ENCODE measurements around the gene THRB.

THRB gene

GRCh38 chr3:24342275-24342674 lies 152.4 kb downstream of the THRB start:
- Histone ChIP-seq H3K36me3 (ENCODE audit: control insufficient read depth, insufficient read depth, low read length) (no peaks in the 10 kb centered on the region), H3K79me2 (no peaks in the 10 kb centered on the region), H3K4me1 (no peaks in the 10 kb centered on the region), H3K9ac (no peak overlapping the region), H3K9me3 (ENCODE audit: control insufficient read depth, low read length) (no peaks in the 10 kb centered on the region), H3K27ac (no peak overlapping the region), H2AFZ (no peak overlapping the region), H3K4me3 (ENCODE audit: low read depth, low read length) (no peak overlapping the region), H3K27me3 (ENCODE audit: control insufficient read depth, insufficient read depth, low read length) (no peaks in the 10 kb centered on the region), H3K4me2 (ENCODE audit: low read length) (no peak overlapping the region)
- TF ChIP-seq CTCF (IDR thresholded peaks at IDR 0.05) = no peak

DNA sequence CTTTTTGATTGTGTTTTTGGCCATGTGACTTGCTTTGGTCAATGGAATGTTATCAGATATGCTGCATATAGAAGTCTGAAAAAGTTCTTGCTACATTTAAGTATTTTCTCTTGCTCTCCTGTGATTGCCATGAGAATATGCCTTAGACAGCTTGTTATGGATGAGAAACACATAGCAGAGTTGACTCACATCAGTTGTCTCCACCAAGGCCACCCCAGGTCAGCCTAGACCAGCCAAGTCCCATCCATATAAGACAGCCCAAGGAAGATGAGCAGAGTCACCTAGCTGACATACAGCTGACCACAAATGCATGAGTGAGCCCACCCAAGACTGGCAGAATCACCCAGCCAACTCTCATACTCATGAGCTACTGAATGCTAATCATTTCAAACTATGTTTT lies 153.0 kb downstream of the THRB start:
- Histone ChIP-seq H2AFZ (no peak overlapping the region), H3K4me1 (no peaks in the 10 kb centered on the region), H3K9ac (no peak overlapping the region), H3K27me3 (ENCODE audit: control insufficient read depth, insufficient read depth, low read length) (no peaks in the 10 kb centered on the region), H3K27ac (no peak overlapping the region), H3K4me2 (ENCODE audit: low read length) (no peak overlapping the region), H3K79me2 (no peaks in the 10 kb centered on the region), H3K9me3 (ENCODE audit: control insufficient read depth, low read length) (no peaks in the 10 kb centered on the region), H3K4me3 (ENCODE audit: low read depth, low read length) (no peak overlapping the region), H3K36me3 (ENCODE audit: control insufficient read depth, insufficient read depth, low read length) (no peaks in the 10 kb centered on the region)
- no peak for TF ChIP-seq CTCF (IDR thresholded peaks at IDR 0.05)

DNA sequence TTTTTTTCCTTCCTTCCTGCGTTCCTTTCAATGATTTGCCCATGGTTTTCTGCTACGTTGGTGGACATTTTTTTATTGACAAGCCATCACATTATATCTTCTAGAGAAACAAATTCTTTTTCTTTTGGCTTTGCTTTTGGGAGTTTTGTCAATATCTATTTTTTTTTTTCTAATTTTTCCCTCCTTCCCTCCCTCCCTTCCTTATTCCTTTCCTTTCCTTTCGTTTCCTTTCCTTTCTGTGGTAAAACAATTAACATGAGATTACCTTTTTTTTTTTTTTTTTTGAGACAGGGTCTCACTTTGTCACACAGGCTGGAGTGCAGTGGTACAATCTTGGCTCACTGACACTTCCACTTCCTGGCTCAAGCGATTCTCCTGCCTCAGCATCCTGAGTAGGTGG lies 153.7 kb downstream of the THRB start:
- no peaks in the 10 kb centered on the region for H3K4me1 ChIP-seq
- H3K9me3 ChIP-seq (ENCODE audit: control insufficient read depth, low read length) = no peaks in the 10 kb centered on the region
- no peaks in the 10 kb centered on the region for H3K36me3 ChIP-seq (ENCODE audit: control insufficient read depth, insufficient read depth, low read length)
- no peaks in the 10 kb centered on the region for H3K79me2 ChIP-seq
- H3K27ac ChIP-seq = no peak overlapping the region
- no peak overlapping the region for H3K4me2 ChIP-seq (ENCODE audit: low read length)
- TF ChIP-seq CTCF (IDR thresholded peaks at IDR 0.05) = no peak
- H2AFZ ChIP-seq = no peak overlapping the region
- no peaks in the 10 kb centered on the region for H3K27me3 ChIP-seq (ENCODE audit: control insufficient read depth, insufficient read depth, low read length)
- no peak overlapping the region for H3K4me3 ChIP-seq (ENCODE audit: low read depth, low read length)
- H3K9ac ChIP-seq = no peak overlapping the region

DNA sequence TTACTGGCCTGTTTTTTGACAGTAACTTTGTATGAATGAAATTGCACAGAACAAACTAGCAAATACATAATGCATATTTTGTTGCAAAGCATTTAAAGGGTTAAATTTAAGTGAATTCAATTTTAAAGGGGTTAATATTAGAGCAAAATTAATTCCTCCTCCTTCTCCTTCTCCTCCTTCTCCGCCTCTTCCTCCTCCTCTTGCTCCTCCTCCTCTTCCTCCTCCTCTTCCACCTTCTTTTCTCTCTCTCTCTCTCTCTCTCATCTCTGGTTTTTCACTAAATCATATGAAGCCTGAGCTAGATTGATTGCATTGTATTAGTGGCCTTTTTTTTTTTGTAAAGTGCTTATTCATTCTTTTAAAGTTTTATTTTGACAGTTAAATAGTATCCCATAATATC lies 154.5 kb downstream of the THRB start:
- no peak overlapping the region for H3K4me2 ChIP-seq (ENCODE audit: low read length)
- H3K9ac ChIP-seq = no peak overlapping the region
- H3K4me1 ChIP-seq = no peaks in the 10 kb centered on the region
- H3K36me3 ChIP-seq (ENCODE audit: control insufficient read depth, insufficient read depth, low read length) = no peaks in the 10 kb centered on the region
- H3K27ac ChIP-seq = no peak overlapping the region
- H3K4me3 ChIP-seq (ENCODE audit: low read depth, low read length) = no peak overlapping the region
- no peaks in the 10 kb centered on the region for H3K79me2 ChIP-seq
- no peaks in the 10 kb centered on the region for H3K9me3 ChIP-seq (ENCODE audit: control insufficient read depth, low read length)
- no peak for TF ChIP-seq CTCF (IDR thresholded peaks at IDR 0.05)
- no peak overlapping the region for H2AFZ ChIP-seq
- no peaks in the 10 kb centered on the region for H3K27me3 ChIP-seq (ENCODE audit: control insufficient read depth, insufficient read depth, low read length)

DNA sequence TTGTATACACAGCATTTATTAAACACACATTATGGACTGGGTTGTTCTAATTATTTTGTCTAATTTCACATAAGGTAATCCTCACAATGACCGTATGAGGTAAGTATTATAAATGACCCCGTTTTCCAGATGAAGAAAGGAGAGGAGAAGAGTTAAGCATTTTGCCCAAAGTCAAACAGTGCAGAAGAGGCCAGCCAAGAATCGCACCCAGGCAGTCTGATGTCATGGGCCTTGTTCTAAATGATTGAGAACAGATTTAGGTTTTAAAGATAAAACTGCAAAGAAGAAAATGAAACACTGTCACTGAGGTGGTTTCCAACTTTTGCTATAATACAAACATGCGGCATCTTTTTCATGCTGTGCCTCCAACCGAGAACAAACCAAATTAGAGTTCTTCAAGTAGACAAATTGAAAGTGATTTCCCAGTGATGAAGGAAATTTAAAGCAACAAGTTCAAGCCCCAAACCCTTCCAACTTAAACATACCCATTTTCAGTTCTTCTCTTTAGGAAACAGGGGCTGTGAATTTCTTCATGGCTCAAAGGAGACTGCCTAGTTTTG lies 155.3 kb downstream of the THRB start:
- no peak overlapping the region for H3K27ac ChIP-seq
- no peak for TF ChIP-seq CTCF (IDR thresholded peaks at IDR 0.05)
- H3K9me3 ChIP-seq (ENCODE audit: control insufficient read depth, low read length) = no peaks in the 10 kb centered on the region
- no peak overlapping the region for H2AFZ ChIP-seq
- no peaks in the 10 kb centered on the region for H3K27me3 ChIP-seq (ENCODE audit: control insufficient read depth, insufficient read depth, low read length)
- H3K36me3 ChIP-seq (ENCODE audit: control insufficient read depth, insufficient read depth, low read length) = no peaks in the 10 kb centered on the region
- no peaks in the 10 kb centered on the region for H3K79me2 ChIP-seq
- no peak overlapping the region for H3K9ac ChIP-seq
- H3K4me1 ChIP-seq = no peaks in the 10 kb centered on the region
- H3K4me3 ChIP-seq (ENCODE audit: low read depth, low read length) = no peak overlapping the region
- no peak overlapping the region for H3K4me2 ChIP-seq (ENCODE audit: low read length)
